Adrenal gland (tissue), 5 donors: ENCODE data around the gene NPHP3.
A peak's percentile ranks its signal among the peaks of the same experiment; 100 is the strongest.

Experiments used
- POLR2A ChIP-seq, 2 donors: fragments of 450-650 bp; IDR thresholded peaks; one replicate each; pipeline ENCODE4 v1.6.1; 2017; ENCODE audit warnings: antibody characterized with exemption in 2 of 2, mild to moderate bottlenecking in 2 of 2, moderate library complexity in 1 of 2
- TF ChIP-seq, protein P1 (sequence below), 6 experiments: fragments of 450-650 bp in 4 of 6; fragments of 200-600 bp in 2 of 6; sonication (generic) in 1 of 6; IDR thresholded peaks; 1 replicate in 5 of 6; 2 replicates in 1 of 6; pipeline versions ENCODE4 v1.5.1 to v1.8.0; 2016 to 2021; ENCODE audit warnings: antibody characterized with exemption in 6 of 6, mild to moderate bottlenecking in 2 of 6, moderate library complexity in 1 of 6
- donor health status: DM: no; HTN: no; CAD: no.

DNA sequence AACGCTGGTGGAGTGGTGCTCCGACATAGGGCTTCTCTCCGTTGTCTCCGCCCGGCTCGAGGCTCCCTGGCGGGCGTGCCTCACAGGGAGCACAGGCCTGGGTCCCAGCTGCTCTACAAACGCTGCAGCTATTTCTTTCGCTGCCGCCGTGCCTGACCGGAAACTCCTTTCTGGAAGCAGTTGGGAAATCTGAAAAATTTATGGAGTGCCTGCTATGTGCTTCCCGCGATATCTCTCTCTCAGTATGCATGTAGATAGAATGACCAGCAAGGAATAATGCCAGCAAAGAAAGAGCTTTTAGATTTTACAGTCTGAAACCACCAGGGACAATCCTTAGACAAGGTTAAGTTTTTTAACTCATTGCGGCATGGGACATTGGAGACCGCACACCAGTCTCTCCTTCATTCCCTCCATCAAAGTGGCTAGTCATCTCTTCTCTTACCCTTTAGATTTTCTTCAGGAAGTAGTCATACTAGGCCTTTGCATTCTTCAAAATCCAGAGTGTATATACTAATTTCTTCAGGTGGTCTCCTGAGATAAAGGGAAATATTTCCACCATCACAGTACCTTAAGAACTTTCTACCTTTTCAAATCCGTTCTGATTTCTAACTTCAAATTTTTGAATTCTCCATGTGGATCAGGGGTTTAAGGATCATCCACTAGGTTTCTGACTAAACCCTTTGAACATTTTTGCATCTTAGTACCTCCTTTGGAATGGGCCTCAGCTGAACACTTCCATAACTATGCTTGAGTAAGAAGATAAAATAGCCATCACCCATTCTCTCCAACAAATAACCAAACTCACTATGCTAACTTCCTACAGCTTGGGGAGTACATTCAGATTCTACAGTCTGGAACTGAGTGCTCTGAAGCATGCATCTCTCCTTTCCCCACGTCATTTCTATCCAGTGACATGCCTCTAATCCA, 1.1 kb upstream of the NPHP3 start:
- TF ChIP-seq, protein P1, sequence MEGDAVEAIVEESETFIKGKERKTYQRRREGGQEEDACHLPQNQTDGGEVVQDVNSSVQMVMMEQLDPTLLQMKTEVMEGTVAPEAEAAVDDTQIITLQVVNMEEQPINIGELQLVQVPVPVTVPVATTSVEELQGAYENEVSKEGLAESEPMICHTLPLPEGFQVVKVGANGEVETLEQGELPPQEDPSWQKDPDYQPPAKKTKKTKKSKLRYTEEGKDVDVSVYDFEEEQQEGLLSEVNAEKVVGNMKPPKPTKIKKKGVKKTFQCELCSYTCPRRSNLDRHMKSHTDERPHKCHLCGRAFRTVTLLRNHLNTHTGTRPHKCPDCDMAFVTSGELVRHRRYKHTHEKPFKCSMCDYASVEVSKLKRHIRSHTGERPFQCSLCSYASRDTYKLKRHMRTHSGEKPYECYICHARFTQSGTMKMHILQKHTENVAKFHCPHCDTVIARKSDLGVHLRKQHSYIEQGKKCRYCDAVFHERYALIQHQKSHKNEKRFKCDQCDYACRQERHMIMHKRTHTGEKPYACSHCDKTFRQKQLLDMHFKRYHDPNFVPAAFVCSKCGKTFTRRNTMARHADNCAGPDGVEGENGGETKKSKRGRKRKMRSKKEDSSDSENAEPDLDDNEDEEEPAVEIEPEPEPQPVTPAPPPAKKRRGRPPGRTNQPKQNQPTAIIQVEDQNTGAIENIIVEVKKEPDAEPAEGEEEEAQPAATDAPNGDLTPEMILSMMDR (IDR thresholded peaks at IDR 0.05) = peak in 1 of 6 experiments; percentile 32
- TF ChIP-seq POLR2A (IDR thresholded peaks at IDR 0.05) = peak in 1 of 2 donors; percentile 86
